Measurements from ENCODE around the gene CCDC110.

CCDC110 gene

GRCh38 chr4:185502386-185502785, 30.9 kb upstream of the CCDC110 start:
- no peak for TF ChIP-seq CTCF (IDR thresholded peaks at IDR 0.05; ENCODE audit: low read length, missing control alignments)
- no peak overlapping the region for H3K4me3 ChIP-seq (replicated peaks; ENCODE audit: low read depth, low read length)
- DNase-seq (ENCODE audit: low read depth): no peak

GRCh38 chr4:185500576-185500975, 29.0 kb upstream of the CCDC110 start:
- H3K4me3 ChIP-seq (replicated peaks; ENCODE audit: low read depth, low read length): no peak overlapping the region
- DNase-seq (ENCODE audit: low read depth): no peak
- TF ChIP-seq CTCF (IDR thresholded peaks at IDR 0.05; ENCODE audit: low read length, missing control alignments): no peak

- TF ChIP-seq CTCF (IDR thresholded peaks at IDR 0.05; ENCODE audit: low read length, missing control alignments): no peak
- no peak for DNase-seq (ENCODE audit: low read depth)
- H3K4me3 ChIP-seq (replicated peaks; ENCODE audit: low read depth, low read length): no peak overlapping the region
Measured at GRCh38 chr4:185500035-185500434, 28.5 kb upstream of the CCDC110 start.

GRCh38 chr4:185488650-185489049, 17.1 kb upstream of the CCDC110 start:
- no peak for TF ChIP-seq CTCF (IDR thresholded peaks at IDR 0.05; ENCODE audit: low read length, missing control alignments)
- DNase-seq (ENCODE audit: low read depth): no peak

GRCh38 chr4:185481401-185481800, 9.9 kb upstream of the CCDC110 start:
- TF ChIP-seq CTCF (IDR thresholded peaks at IDR 0.05; ENCODE audit: low read length, missing control alignments): no peak
- no peak for DNase-seq (ENCODE audit: low read depth)
- H3K4me3 ChIP-seq (replicated peaks; ENCODE audit: low read depth, low read length): no peak overlapping the region

More at GRCh38 chr4:185488650-185489049, 17.1 kb upstream of the CCDC110 start:
- no peak overlapping the region for H3K4me3 ChIP-seq (replicated peaks; ENCODE audit: low read depth, low read length)

GRCh38 chr4:185480016-185480732, 8.6 kb upstream of the CCDC110 start:
- no peak for DNase-seq (ENCODE audit: low read depth)
- no peak for TF ChIP-seq CTCF (IDR thresholded peaks at IDR 0.05; ENCODE audit: low read length, missing control alignments)
- H3K4me3 ChIP-seq (replicated peaks; ENCODE audit: low read depth, low read length): no peak overlapping the region

GRCh38 chr4:185479507-185479971, 8.0 kb upstream of the CCDC110 start:
- no peak overlapping the region for H3K4me3 ChIP-seq (replicated peaks; ENCODE audit: low read depth, low read length)
- DNase-seq (ENCODE audit: low read depth): no peak
- TF ChIP-seq CTCF (IDR thresholded peaks at IDR 0.05; ENCODE audit: low read length, missing control alignments): no peak
